ENCODE results near the gene FGF10. TPM values are rescaled to one million over a fixed set of nuclear protein-coding genes. Genes with fewer than 3 reads are reported as not detected.

The FGF10 gene
- total RNA-seq, 1 experiment from 2014 or later = not detected

DNA sequence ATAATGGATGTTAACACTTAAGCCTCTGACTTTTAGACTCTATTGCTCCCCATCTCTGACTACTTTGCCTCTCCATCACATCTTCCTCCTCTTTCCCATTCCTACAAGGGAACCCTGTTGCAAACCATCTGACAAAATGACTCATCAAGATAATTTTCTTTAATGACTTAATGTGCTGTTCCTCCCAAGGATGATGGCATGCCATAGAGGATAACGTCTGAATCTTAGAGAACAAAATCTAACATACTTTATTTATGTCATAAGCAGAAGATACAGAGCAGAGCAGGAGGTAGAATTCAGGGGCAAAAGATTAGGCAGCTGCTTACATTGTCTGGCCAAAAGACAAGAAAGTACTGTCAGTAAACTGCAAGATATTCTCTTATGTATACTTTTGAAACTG, 76.8 kb downstream of the FGF10 start:
- TF ChIP-seq CTCF (IDR thresholded peaks at IDR 0.05; ENCODE audit: unreplicated experiment) = no peak
- Mint-ChIP-seq H3K36me3 (ENCODE audit: insufficient read depth, unreplicated experiment) (no peaks in the 10 kb centered on the region), H3K4me1 (ENCODE audit: low read depth, unreplicated experiment) (no peaks in the 10 kb centered on the region), H3K4me3 (ENCODE audit: low read depth, unreplicated experiment) (no peak overlapping the region), H3K27ac (ENCODE audit: unreplicated experiment) (no peak overlapping the region), H3K9me3 (ENCODE audit: low read depth, unreplicated experiment) (no peaks in the 10 kb centered on the region), H3K27me3 (ENCODE audit: unreplicated experiment) (no peaks in the 10 kb centered on the region)
- no peak for DNase-seq
- CTCF ChIA-PET = no interaction called here
- BruUV-seq (replicated peaks) = no TSS peak
- intact Hi-C loops (cut with micrococcal nuclease; ENCODE audit: unreplicated experiment) = no loop called here

- BruUV-seq (replicated peaks) = no TSS peak
- TF ChIP-seq CTCF (IDR thresholded peaks at IDR 0.05; ENCODE audit: unreplicated experiment) = no peak
- Mint-ChIP-seq H3K4me3 (ENCODE audit: low read depth, unreplicated experiment) (no peak overlapping the region), H3K9me3 (ENCODE audit: low read depth, unreplicated experiment) (no peaks in the 10 kb centered on the region), H3K27ac (ENCODE audit: unreplicated experiment) (no peak overlapping the region), H3K27me3 (ENCODE audit: unreplicated experiment) (no peaks in the 10 kb centered on the region), H3K36me3 (ENCODE audit: insufficient read depth, unreplicated experiment) (no peaks in the 10 kb centered on the region), H3K4me1 (ENCODE audit: low read depth, unreplicated experiment) (no peaks in the 10 kb centered on the region)
- CTCF ChIA-PET = no interaction called here
- intact Hi-C loops (cut with micrococcal nuclease; ENCODE audit: unreplicated experiment) = no loop called here
- DNase-seq = no peak
Observed at GRCh38 chr5:44300551-44300950, 88.7 kb downstream of the FGF10 start.

- no peaks in the 10 kb centered on the region for H3K4me1 Mint-ChIP-seq (ENCODE audit: low read depth, unreplicated experiment)
Observed at GRCh38 chr5:44299394-44299793, 89.8 kb downstream of the FGF10 start.

DNA sequence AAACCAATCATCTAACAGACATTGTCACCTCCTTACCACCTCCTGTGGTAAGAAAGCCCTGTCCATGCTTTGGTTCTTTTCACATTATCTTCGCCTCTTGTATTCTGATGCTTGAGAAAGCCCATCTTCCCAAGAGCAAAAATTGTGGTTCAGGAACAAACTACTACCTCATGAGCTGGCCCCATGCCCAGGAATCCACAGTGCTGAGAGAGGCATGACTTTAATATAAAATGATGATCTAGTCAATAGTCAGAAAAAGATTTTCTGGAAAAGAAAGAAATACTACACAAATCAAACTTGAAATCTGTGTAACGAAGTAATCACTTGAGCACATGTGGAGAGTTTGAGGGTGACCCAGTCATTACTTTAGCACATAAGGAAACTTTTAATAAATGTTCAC, 94.7 kb downstream of the FGF10 start:
- no peak overlapping the region for H3K27ac Mint-ChIP-seq (ENCODE audit: unreplicated experiment)
- CTCF ChIA-PET = no interaction called here
- H3K4me3 Mint-ChIP-seq (ENCODE audit: low read depth, unreplicated experiment) = no peak overlapping the region
- no peaks in the 10 kb centered on the region for H3K9me3 Mint-ChIP-seq (ENCODE audit: low read depth, unreplicated experiment)
- no peak for DNase-seq
- no peaks in the 10 kb centered on the region for H3K27me3 Mint-ChIP-seq (ENCODE audit: unreplicated experiment)
- BruUV-seq (replicated peaks) = no TSS peak
- H3K4me1 Mint-ChIP-seq (ENCODE audit: low read depth, unreplicated experiment) = no peaks in the 10 kb centered on the region
- no peak for TF ChIP-seq CTCF (IDR thresholded peaks at IDR 0.05; ENCODE audit: unreplicated experiment)
- H3K36me3 Mint-ChIP-seq (ENCODE audit: insufficient read depth, unreplicated experiment) = no peaks in the 10 kb centered on the region
- intact Hi-C loops (cut with micrococcal nuclease; ENCODE audit: unreplicated experiment) = no loop called here

More at GRCh38 chr5:44299394-44299793, 89.8 kb downstream of the FGF10 start:
- no peak for TF ChIP-seq CTCF (IDR thresholded peaks at IDR 0.05; ENCODE audit: unreplicated experiment)
- Mint-ChIP-seq H3K4me3 (ENCODE audit: low read depth, unreplicated experiment) (no peak overlapping the region), H3K36me3 (ENCODE audit: insufficient read depth, unreplicated experiment) (no peaks in the 10 kb centered on the region), H3K27ac (ENCODE audit: unreplicated experiment) (no peak overlapping the region), H3K27me3 (ENCODE audit: unreplicated experiment) (no peaks in the 10 kb centered on the region), H3K9me3 (ENCODE audit: low read depth, unreplicated experiment) (no peaks in the 10 kb centered on the region)
- BruUV-seq (replicated peaks) = no TSS peak
- intact Hi-C loops (cut with micrococcal nuclease; ENCODE audit: unreplicated experiment) = no loop called here
- no peak for DNase-seq
- CTCF ChIA-PET = no interaction called here

- BruUV-seq (replicated peaks) = no TSS peak
- intact Hi-C loops (cut with micrococcal nuclease; ENCODE audit: unreplicated experiment) = no loop called here
- CTCF ChIA-PET = no interaction called here
- Mint-ChIP-seq H3K9me3 (ENCODE audit: low read depth, unreplicated experiment) (no peaks in the 10 kb centered on the region), H3K36me3 (ENCODE audit: insufficient read depth, unreplicated experiment) (no peaks in the 10 kb centered on the region), H3K27ac (ENCODE audit: unreplicated experiment) (no peak overlapping the region), H3K4me3 (ENCODE audit: low read depth, unreplicated experiment) (no peak overlapping the region), H3K4me1 (ENCODE audit: low read depth, unreplicated experiment) (no peaks in the 10 kb centered on the region), H3K27me3 (ENCODE audit: unreplicated experiment) (no peaks in the 10 kb centered on the region)
- no peak for TF ChIP-seq CTCF (IDR thresholded peaks at IDR 0.05; ENCODE audit: unreplicated experiment)
- DNase-seq = no peak
Observed at GRCh38 chr5:44292736-44293135, 96.5 kb downstream of the FGF10 start.

Data from Calu3 (cell line).